Chondrocyte (in vitro differentiated cells): Measurements from ENCODE around the gene MYO9B. TPM values are rescaled to one million over a fixed set of nuclear protein-coding genes. Genes with fewer than 3 reads are reported as not detected.
A peak's percentile ranks its signal among the peaks of the same experiment; 100 is the strongest.

Source experiments
- DNase-seq: peaks from one replicate; pipeline ENCODE4 v3.0.0; 2021; ENCODE audit warnings: mixed read lengths, low spot score
- H3K27ac Mint-ChIP-seq: one replicate; pipeline ENCODE4 v1.8.0; 2021; ENCODE audit warnings: mild to moderate bottlenecking, moderate library complexity, mixed read lengths; ENCODE audit not compliant: unreplicated experiment
- H3K27me3 Mint-ChIP-seq: 2 replicates; pipeline ENCODE4 v1.8.0; 2021; ENCODE audit warnings: low read depth, mixed read lengths
- H3K36me3 Mint-ChIP-seq: 2 replicates; pipeline ENCODE4 v1.8.0; 2021; ENCODE audit warnings: low read depth, mixed read lengths
- H3K4me1 Mint-ChIP-seq: 2 replicates; pipeline ENCODE4 v1.8.0; 2021; ENCODE audit warnings: low read depth, mild to moderate bottlenecking, mixed read lengths
- H3K4me3 Mint-ChIP-seq: one replicate; pipeline ENCODE4 v1.8.0; 2021; ENCODE audit warnings: mild to moderate bottlenecking, moderate library complexity, mixed read lengths; ENCODE audit not compliant: unreplicated experiment
- H3K9me3 Mint-ChIP-seq: 2 replicates; pipeline ENCODE4 v1.8.0; 2021; ENCODE audit warnings: low read depth, mixed read lengths
- CTCF ChIP-seq: fragments of 200-600 bp; sonication (generic); IDR thresholded peaks from 2 replicates; pipeline ENCODE4 v1.5.0; 2021; ENCODE audit warnings: antibody characterized with exemption, mild to moderate bottlenecking, moderate library complexity
- total RNA-seq: library from RNA; stranded (reverse); gene quantifications from 3 replicates; pipeline ENCODE4 v1.2.1, GENCODE V29; 2021

The MYO9B gene
- total RNA-seq, 1 donor from 2014 or later: 94.6 TPM

GRCh38 chr19:17148130-17148529 lies 72.6 kb downstream of the MYO9B start:
- H3K4me3 Mint-ChIP-seq: no peak overlapping the region
- no peak overlapping the region for H3K27ac Mint-ChIP-seq
- no peak for DNase-seq
- no peaks in the 10 kb centered on the region for H3K27me3 Mint-ChIP-seq
- no peak for TF ChIP-seq CTCF
- peaks cover 11% of the 10 kb centered on the region for H3K36me3 Mint-ChIP-seq
- H3K9me3 Mint-ChIP-seq: no peaks in the 10 kb centered on the region
- H3K4me1 Mint-ChIP-seq: peaks cover 6% of the 10 kb centered on the region

GRCh38 chr19:17149393-17150135 lies 74.0 kb downstream of the MYO9B start:
- H3K27me3 Mint-ChIP-seq: no peaks in the 10 kb centered on the region
- TF ChIP-seq CTCF: no peak
- peaks cover 6% of the 10 kb centered on the region for H3K4me1 Mint-ChIP-seq
- DNase-seq: no peak
- peak overlapping the region; percentile 59 for H3K27ac Mint-ChIP-seq
- no peaks in the 10 kb centered on the region for H3K9me3 Mint-ChIP-seq
- H3K4me3 Mint-ChIP-seq: no peak overlapping the region
- peaks cover 15% of the 10 kb centered on the region for H3K36me3 Mint-ChIP-seq

GRCh38 chr19:17153996-17154395 lies 78.4 kb downstream of the MYO9B start:
- Mint-ChIP-seq H3K27me3 (no peaks in the 10 kb centered on the region), H3K36me3 (peaks cover 16% of the 10 kb centered on the region), H3K4me1 (peaks cover 6% of the 10 kb centered on the region), H3K4me3 (no peak overlapping the region), H3K9me3 (no peaks in the 10 kb centered on the region), H3K27ac (no peak overlapping the region)
- no peak for DNase-seq
- TF ChIP-seq CTCF: no peak

- no peak for TF ChIP-seq CTCF
- H3K27ac Mint-ChIP-seq: no peak overlapping the region
- H3K9me3 Mint-ChIP-seq: no peaks in the 10 kb centered on the region
- peaks cover 23% of the 10 kb centered on the region for H3K36me3 Mint-ChIP-seq
- no peaks in the 10 kb centered on the region for H3K4me1 Mint-ChIP-seq
- no peak overlapping the region for H3K4me3 Mint-ChIP-seq
- no peak for DNase-seq
- no peaks in the 10 kb centered on the region for H3K27me3 Mint-ChIP-seq
Measured at GRCh38 chr19:17155251-17155650, 79.7 kb downstream of the MYO9B start.

GRCh38 chr19:17156296-17156946 lies 80.8 kb downstream of the MYO9B start:
- H3K9me3 Mint-ChIP-seq: no peaks in the 10 kb centered on the region
- DNase-seq: no peak
- peaks cover 22% of the 10 kb centered on the region for H3K36me3 Mint-ChIP-seq
- H3K27me3 Mint-ChIP-seq: no peaks in the 10 kb centered on the region
- TF ChIP-seq CTCF: no peak
- no peak overlapping the region for H3K4me3 Mint-ChIP-seq
- H3K27ac Mint-ChIP-seq: no peak overlapping the region
- no peaks in the 10 kb centered on the region for H3K4me1 Mint-ChIP-seq
